Endodermal cell (in vitro differentiated cells): Measurements from ENCODE around the gene DVL2. TPM values are rescaled to one million over a fixed set of nuclear protein-coding genes. Genes with fewer than 3 reads are reported as not detected.
A peak's percentile ranks its signal among the peaks of the same experiment; 100 is the strongest.

Experiments used
- DNase-seq: peaks from one replicate; pipeline ENCODE4 v3.0.0-alpha.2; 2017
- H3K27ac ChIP-seq: 2 replicates; pipeline ENCODE4 v1.5.1; 2013; ENCODE audit warnings: mild to moderate bottlenecking, low read depth, low read length, moderate library complexity
- H3K27me3 ChIP-seq: 2 replicates; pipeline ENCODE4 v1.6.1; 2013; ENCODE audit warnings: mild to moderate bottlenecking, low read length, moderate library complexity; ENCODE audit not compliant: insufficient read depth, control insufficient read depth, poor library complexity, severe bottlenecking
- H3K36me3 ChIP-seq: 2 replicates; pipeline ENCODE4 v1.7.0; 2013; ENCODE audit warnings: mild to moderate bottlenecking, low read length, moderate library complexity; ENCODE audit not compliant: control insufficient read depth, insufficient read depth
- H3K4me1 ChIP-seq: one replicate; pipeline ENCODE4 v1.7.0; 2013; ENCODE audit warnings: low read length; ENCODE audit not compliant: control insufficient read depth, insufficient read depth
- H3K4me3 ChIP-seq: 2 replicates; pipeline ENCODE4 v1.5.1; 2013; ENCODE audit warnings: mild to moderate bottlenecking, low read length, moderate library complexity
- H3K9ac ChIP-seq: 2 replicates; pipeline ENCODE4 v1.6.1; 2013; ENCODE audit warnings: mild to moderate bottlenecking, low read length, moderate library complexity; ENCODE audit not compliant: poor library complexity, severe bottlenecking; ENCODE audit errors: extremely low read depth
- H3K9me3 ChIP-seq: 2 replicates; pipeline ENCODE4 v1.6.1; 2013; ENCODE audit warnings: mild to moderate bottlenecking, low read length, moderate library complexity; ENCODE audit not compliant: control insufficient read depth
- H3K27ac Mint-ChIP-seq: 2 replicates; pipeline ENCODE4 v1.8.0; 2020; ENCODE audit warnings: mixed read lengths
- H3K27me3 Mint-ChIP-seq: 2 replicates; pipeline ENCODE4 v1.8.0; 2021; ENCODE audit warnings: mild to moderate bottlenecking, mixed read lengths; ENCODE audit not compliant: insufficient read depth
- H3K36me3 Mint-ChIP-seq: 2 replicates; pipeline ENCODE4 v1.8.0; 2020; ENCODE audit warnings: low read depth, mixed read lengths
- H3K4me1 Mint-ChIP-seq: 2 replicates; pipeline ENCODE4 v1.8.0; 2020; ENCODE audit warnings: mixed read lengths
- H3K4me3 Mint-ChIP-seq: 2 replicates; pipeline ENCODE4 v1.8.0; 2020; ENCODE audit warnings: mild to moderate bottlenecking, moderate library complexity, mixed read lengths
- H3K9me3 Mint-ChIP-seq: 2 replicates; pipeline ENCODE4 v1.8.0; 2020; ENCODE audit warnings: mild to moderate bottlenecking, mixed read lengths
- WGBS, 2 experiments: methylation state at CpG; one replicate each; pipeline versions ENCODE4 v1.1.5 to v1.1.7; 2013; ENCODE audit warnings: missing lambda C conversion rate in 2 of 2, mixed read lengths in 1 of 2; ENCODE audit not compliant: insufficient coverage in 1 of 2, insufficient read length in 1 of 2; 5-methylcytosine and 5-hydroxymethylcytosine counted together
- total RNA-seq, 2 donors: library from RNA; stranded (reverse); fragmentation: NEBNext Ultra II Directional in 1 of 2; extraction: Animal tissue kit (Norgen Biotek cat#: 25700) in 1 of 2; gene quantifications; 2 replicates in 1 of 2; 3 replicates in 1 of 2; pipeline ENCODE4 v1.2.1, GENCODE V29; 2021
- TF ChIP-seq, protein P1 (sequence below): fragments of 200-600 bp; sonication (generic); conservative IDR thresholded peaks from 2 replicates; pipeline ENCODE4 v1.5.0; 2021; ENCODE audit warnings: antibody characterized with exemption, mild to moderate bottlenecking

Gene DVL2
- total RNA-seq, 2 donors from 2014 or later, result 98.2 to 116 TPM

DNA sequence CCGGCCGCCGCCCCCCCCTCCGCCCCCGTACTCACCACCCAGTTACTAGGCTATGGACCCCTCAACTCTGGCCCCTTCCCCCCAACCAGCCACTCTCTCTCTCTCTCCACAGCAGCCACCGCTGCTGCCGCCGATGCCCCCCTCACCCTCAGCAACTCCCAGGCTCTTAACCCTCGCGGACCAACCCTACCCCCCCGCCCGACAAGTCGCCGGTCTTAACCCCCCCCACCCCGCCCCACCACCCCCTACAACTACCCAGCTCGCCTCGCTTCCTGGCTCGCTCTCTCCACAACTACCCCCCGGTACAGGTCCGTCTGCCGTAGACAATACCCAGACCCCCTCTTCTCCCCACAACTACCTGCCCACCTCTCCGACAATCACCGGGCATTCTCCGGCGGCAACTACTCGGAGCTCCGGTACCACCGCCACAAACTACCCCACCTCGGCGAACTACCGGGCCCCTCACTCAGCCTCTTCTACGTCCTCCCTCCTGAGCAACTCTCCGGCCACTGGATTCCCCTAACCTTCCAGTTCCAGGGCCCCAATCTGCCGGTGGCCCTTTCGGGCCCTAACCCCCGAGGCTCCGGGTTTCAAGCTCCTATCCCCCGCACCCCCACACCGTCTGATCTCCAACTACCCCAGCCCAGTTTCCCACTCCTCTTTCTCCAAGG lies 4.2 kb upstream of the DVL2 start:
- peaks cover 5% of the 10 kb centered on the region for H3K4me1 ChIP-seq
- Mint-ChIP-seq H3K27ac (peak overlapping the region; percentile 97), H3K36me3 (peaks cover 40% of the 10 kb centered on the region), H3K4me3 (peak overlapping the region; percentile 100), H3K9me3 (no peaks in the 10 kb centered on the region), H3K4me1 (peaks cover 42% of the 10 kb centered on the region), H3K27me3 (no peaks in the 10 kb centered on the region)
- TF ChIP-seq, protein P1, sequence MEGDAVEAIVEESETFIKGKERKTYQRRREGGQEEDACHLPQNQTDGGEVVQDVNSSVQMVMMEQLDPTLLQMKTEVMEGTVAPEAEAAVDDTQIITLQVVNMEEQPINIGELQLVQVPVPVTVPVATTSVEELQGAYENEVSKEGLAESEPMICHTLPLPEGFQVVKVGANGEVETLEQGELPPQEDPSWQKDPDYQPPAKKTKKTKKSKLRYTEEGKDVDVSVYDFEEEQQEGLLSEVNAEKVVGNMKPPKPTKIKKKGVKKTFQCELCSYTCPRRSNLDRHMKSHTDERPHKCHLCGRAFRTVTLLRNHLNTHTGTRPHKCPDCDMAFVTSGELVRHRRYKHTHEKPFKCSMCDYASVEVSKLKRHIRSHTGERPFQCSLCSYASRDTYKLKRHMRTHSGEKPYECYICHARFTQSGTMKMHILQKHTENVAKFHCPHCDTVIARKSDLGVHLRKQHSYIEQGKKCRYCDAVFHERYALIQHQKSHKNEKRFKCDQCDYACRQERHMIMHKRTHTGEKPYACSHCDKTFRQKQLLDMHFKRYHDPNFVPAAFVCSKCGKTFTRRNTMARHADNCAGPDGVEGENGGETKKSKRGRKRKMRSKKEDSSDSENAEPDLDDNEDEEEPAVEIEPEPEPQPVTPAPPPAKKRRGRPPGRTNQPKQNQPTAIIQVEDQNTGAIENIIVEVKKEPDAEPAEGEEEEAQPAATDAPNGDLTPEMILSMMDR, result no peak
- H3K9me3 ChIP-seq, result no peaks in the 10 kb centered on the region
- peak overlapping the region; percentile 60 for H3K27ac ChIP-seq
- no peaks in the 10 kb centered on the region for H3K27me3 ChIP-seq
- WGBS, 2 experiments, result 0% methylated on average over 10 to 30 of the region's 39 CpGs
- peak; percentile 73 for DNase-seq
- peak overlapping the region; percentile 97 for H3K9ac ChIP-seq
- H3K4me3 ChIP-seq, result peak overlapping the region; percentile 96
- peaks cover 39% of the 10 kb centered on the region for H3K36me3 ChIP-seq

DNA sequence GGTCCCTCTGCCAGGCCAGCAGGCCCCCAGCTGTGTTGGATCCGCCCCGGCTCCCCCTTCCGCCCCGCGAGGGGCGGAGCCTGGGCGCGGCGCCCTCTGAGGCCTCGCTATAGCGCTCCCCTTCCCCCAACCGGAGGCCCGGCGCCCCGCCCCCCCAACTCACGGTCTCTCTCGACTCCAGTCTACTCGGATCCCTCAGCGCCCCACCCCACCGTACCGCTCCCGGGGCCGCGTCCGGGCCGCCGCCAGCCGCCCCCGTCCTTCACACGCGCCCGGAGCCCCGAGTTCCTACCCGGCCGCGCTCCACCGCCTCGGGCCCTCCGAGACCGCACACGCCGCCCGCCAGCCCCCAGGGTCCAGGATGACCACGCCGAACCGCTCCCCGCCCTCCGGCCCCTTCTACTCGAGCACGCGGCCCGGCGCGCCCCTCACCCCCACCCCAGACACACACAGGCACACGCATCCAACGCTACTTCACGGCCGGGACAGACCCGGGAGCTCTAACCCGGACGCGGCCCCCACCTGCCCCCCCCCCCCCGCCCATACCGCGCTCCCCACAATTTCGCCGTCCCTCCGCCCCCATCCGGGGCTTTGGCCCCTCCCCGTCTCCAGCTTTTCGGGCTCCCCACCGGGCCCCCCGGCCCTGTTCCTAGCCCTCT lies 3.6 kb upstream of the DVL2 start:
- H3K27ac ChIP-seq, result peak overlapping the region; percentile 79
- H3K36me3 Mint-ChIP-seq, result peaks cover 42% of the 10 kb centered on the region

DNA sequence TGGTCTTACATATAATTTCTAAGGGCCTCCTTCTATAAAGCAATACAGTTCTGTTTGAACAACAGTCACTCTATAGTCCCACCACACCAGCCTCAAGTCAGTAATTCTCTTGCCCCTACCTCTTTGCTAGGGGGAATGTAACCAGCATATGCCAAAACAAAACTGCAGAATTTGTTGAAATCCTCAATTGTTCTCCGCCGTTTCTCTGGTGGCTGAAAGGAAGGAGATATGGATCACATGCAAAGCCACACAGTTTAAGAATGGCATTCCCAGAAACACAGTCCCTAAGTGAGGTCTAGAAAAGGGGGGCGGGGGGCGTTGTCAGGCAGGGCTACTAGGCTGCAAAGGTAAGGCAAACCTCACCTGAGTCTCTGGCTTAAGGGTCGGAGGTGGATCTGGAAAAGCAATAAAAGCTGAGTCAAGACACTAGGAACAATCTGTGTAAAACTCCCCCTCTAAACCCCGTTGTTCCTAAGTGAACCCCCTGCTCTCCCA lies 3.0 kb upstream of the DVL2 start:
- WGBS, 2 experiments, result 47 to 59% methylated on average over 3 to 6 of the region's 6 CpGs
- no peak for DNase-seq
- peaks cover 39% of the 10 kb centered on the region for H3K36me3 ChIP-seq
- no peaks in the 10 kb centered on the region for H3K27me3 Mint-ChIP-seq
- H3K9me3 Mint-ChIP-seq, result no peaks in the 10 kb centered on the region
- H3K4me1 Mint-ChIP-seq, result peaks cover 45% of the 10 kb centered on the region
- H3K9ac ChIP-seq, result no peak overlapping the region
- H3K27ac ChIP-seq, result no peak overlapping the region
- TF ChIP-seq, protein P1, result no peak
- H3K4me1 ChIP-seq, result peaks cover 5% of the 10 kb centered on the region
- no peaks in the 10 kb centered on the region for H3K27me3 ChIP-seq
- H3K4me3 Mint-ChIP-seq, result peak overlapping the region; percentile 100
- peak overlapping the region; percentile 77 for H3K4me3 ChIP-seq
- H3K36me3 Mint-ChIP-seq, result peaks cover 43% of the 10 kb centered on the region
- peak overlapping the region; percentile 75 for H3K27ac Mint-ChIP-seq
- H3K9me3 ChIP-seq, result no peaks in the 10 kb centered on the region

More for the DNA sequence above, 3.6 kb upstream of the DVL2 start:
- H3K9me3 Mint-ChIP-seq, result no peaks in the 10 kb centered on the region
- Histone ChIP-seq H3K27me3 (no peaks in the 10 kb centered on the region), H3K4me1 (peaks cover 5% of the 10 kb centered on the region), H3K36me3 (peaks cover 39% of the 10 kb centered on the region), H3K9ac (peak overlapping the region; percentile 97), H3K9me3 (no peaks in the 10 kb centered on the region), H3K4me3 (peak overlapping the region; percentile 77)
- DNase-seq, result peak; percentile 95
- TF ChIP-seq, protein P1, result no peak
- 0% methylated on average over 66 of the region's 73 CpGs; no CpG with 5 or more reads in 1 of the 2 experiments for WGBS, 2 experiments
- peak overlapping the region; percentile 100 for H3K4me3 Mint-ChIP-seq
- H3K4me1 Mint-ChIP-seq, result peaks cover 42% of the 10 kb centered on the region
- H3K27ac Mint-ChIP-seq, result peak overlapping the region; percentile 75
- no peaks in the 10 kb centered on the region for H3K27me3 Mint-ChIP-seq
